Fibroblast of lung (primary cell): ENCODE results near the gene MCOLN2. TPM values are rescaled to one million over a fixed set of nuclear protein-coding genes. Genes with fewer than 3 reads are reported as not detected.

ENCODE experiments used
- DNase-seq, 2 donors: peaks; one replicate each; pipeline versions ENCODE4 v3.0.0 to v3.0.0-alpha.2; 2010; ENCODE audit warnings: low read depth in 2 of 2
- H2AFZ ChIP-seq: 2 replicates; pipeline ENCODE4 v1.5.1; 2012; ENCODE audit warnings: low read length, control low read depth, inconsistent platforms
- H3K27ac ChIP-seq: 2 replicates; pipeline ENCODE4 v1.5.1; 2011; ENCODE audit warnings: low read length, control low read depth; ENCODE audit not compliant: insufficient read depth
- H3K27me3 ChIP-seq: 2 replicates; pipeline ENCODE4 v1.5.1; 2011; ENCODE audit warnings: mild to moderate bottlenecking, low read length; ENCODE audit not compliant: control insufficient read depth, insufficient read depth
- H3K36me3 ChIP-seq: 2 replicates; pipeline ENCODE4 v1.5.1; 2011; ENCODE audit warnings: low read length; ENCODE audit not compliant: control insufficient read depth, insufficient read depth
- H3K4me1 ChIP-seq: 2 replicates; pipeline ENCODE4 v1.5.1; 2011; ENCODE audit warnings: low read length; ENCODE audit not compliant: control insufficient read depth, insufficient read depth; ENCODE audit errors: extremely low read depth
- H3K4me2 ChIP-seq: 2 replicates; pipeline ENCODE4 v1.5.1; 2011; ENCODE audit warnings: low read length, control low read depth; ENCODE audit not compliant: insufficient read depth; ENCODE audit errors: extremely low read depth
- H3K4me3 ChIP-seq, 4 experiments: fragments of 200-600 bp in 1 of 4; sonication (generic) in 1 of 4; replicated peaks in 1 of 4; 2 replicates each; pipeline ENCODE4 v1.5.1; 2011 to 2016; ENCODE audit warnings: low read length in 4 of 4, low read depth in 3 of 4, mild to moderate bottlenecking in 3 of 4, control low read depth in 2 of 4, inconsistent platforms in 1 of 4, mixed read lengths in 1 of 4; ENCODE audit not compliant: insufficient read depth in 1 of 4; ENCODE audit errors: control extremely low read depth in 1 of 4
- H3K79me2 ChIP-seq: 2 replicates; pipeline ENCODE4 v1.5.1; 2012; ENCODE audit warnings: mild to moderate bottlenecking, low read length, inconsistent platforms; ENCODE audit not compliant: control insufficient read depth, insufficient read depth
- H3K9ac ChIP-seq: 2 replicates; pipeline ENCODE4 v1.5.1; 2011; ENCODE audit warnings: mild to moderate bottlenecking, low read length, control low read depth; ENCODE audit not compliant: insufficient read depth
- H3K9me3 ChIP-seq: 2 replicates; pipeline ENCODE4 v1.5.1; 2012; ENCODE audit warnings: low read depth, low read length; ENCODE audit not compliant: control insufficient read depth, insufficient read depth
- H4K20me1 ChIP-seq: 2 replicates; pipeline ENCODE4 v1.5.1; 2011; ENCODE audit warnings: low read length; ENCODE audit not compliant: control insufficient read depth, insufficient read depth; ENCODE audit errors: extremely low read depth
- CTCF ChIP-seq, 2 donors: IDR thresholded peaks in 1 of 2; conservative IDR thresholded peaks in 1 of 2; 1 replicate in 1 of 2; 2 replicates in 1 of 2; pipeline ENCODE4 v1.5.1; 2011 to 2012; ENCODE audit warnings: low read length in 2 of 2, control low read depth in 1 of 2, inconsistent platforms in 1 of 2, low read depth in 1 of 2, mild to moderate bottlenecking in 1 of 2
- EZH2 ChIP-seq: IDR thresholded peaks from 2 replicates; pipeline ENCODE4 v1.5.1; 2012; ENCODE audit warnings: low read length, control low read depth, mild to moderate bottlenecking; ENCODE audit errors: missing control alignments
- polyA plus RNA-seq, 2 donors: library from polyadenylated mRNA; depleted of rRNA in 1 of 2; stranded (reverse) in 1 of 2; unstranded in 1 of 2; fragments of >200 nt; gene quantifications; 2 replicates each; pipeline ENCODE4 v1.2.1, GENCODE V29; 2011 to 2012; ENCODE audit warnings: missing spikeins in 1 of 2
- total RNA-seq: library from RNA; depleted of rRNA; stranded (reverse); fragments of >200 nt; gene quantifications from 2 replicates; pipeline ENCODE4 v1.2.1, GENCODE V29; 2014

Gene MCOLN2
- total and polyA plus RNA-seq, 2 donors (not counting 1 experiment from before 2014, with no cell fraction given), result 0.44 to 1.5 TPM

- no peak for DNase-seq
- Histone ChIP-seq H3K36me3 (no peaks in the 10 kb centered on the region), H3K4me2 (no peak overlapping the region), H3K27me3 (no peaks in the 10 kb centered on the region), H3K79me2 (no peaks in the 10 kb centered on the region), H4K20me1 (no peaks in the 10 kb centered on the region), H3K27ac (no peak overlapping the region), H3K4me3 (no peak overlapping the region), H3K4me1 (no peaks in the 10 kb centered on the region), H3K9ac (no peak overlapping the region), H3K9me3 (no peaks in the 10 kb centered on the region), H2AFZ (no peak overlapping the region)
- TF ChIP-seq CTCF (conservative IDR thresholded peaks at IDR 0.05 in 1 of 2, IDR thresholded peaks at IDR 0.05 in 1 of 2; ENCODE audit: low read depth in 1 of 2, low read length in 2 of 2), result no peak
- TF ChIP-seq EZH2, result no peak
Measured at GRCh38 chr1:84928979-84929378, 67.9 kb downstream of the MCOLN2 start.

- no peaks in the 10 kb centered on the region for H3K79me2 ChIP-seq
- H3K4me3 ChIP-seq, result no peak overlapping the region
- H2AFZ ChIP-seq, result no peak overlapping the region
- no peak overlapping the region for H3K4me2 ChIP-seq
- no peak for DNase-seq
- H3K4me1 ChIP-seq, result no peaks in the 10 kb centered on the region
- no peaks in the 10 kb centered on the region for H3K27me3 ChIP-seq
- TF ChIP-seq EZH2 (no peak), CTCF (conservative IDR thresholded peaks at IDR 0.05 in 1 of 2, IDR thresholded peaks at IDR 0.05 in 1 of 2; ENCODE audit: low read depth in 1 of 2, low read length in 2 of 2) (no peak)
- no peaks in the 10 kb centered on the region for H3K9me3 ChIP-seq
- no peak overlapping the region for H3K27ac ChIP-seq
- no peak overlapping the region for H3K9ac ChIP-seq
- no peaks in the 10 kb centered on the region for H3K36me3 ChIP-seq
- H4K20me1 ChIP-seq, result no peaks in the 10 kb centered on the region
Measured at GRCh38 chr1:84923317-84923716, 73.6 kb downstream of the MCOLN2 start.

GRCh38 chr1:84920159-84920558 is 76.8 kb downstream of the MCOLN2 start:
- DNase-seq, result no peak
- no peak overlapping the region for H3K4me2 ChIP-seq
- H4K20me1 ChIP-seq, result no peaks in the 10 kb centered on the region
- no peak overlapping the region for H2AFZ ChIP-seq
- no peak for TF ChIP-seq EZH2
- TF ChIP-seq CTCF (conservative IDR thresholded peaks at IDR 0.05 in 1 of 2, IDR thresholded peaks at IDR 0.05 in 1 of 2; ENCODE audit: low read depth in 1 of 2, low read length in 2 of 2), result no peak
- peaks cover 3% of the 10 kb centered on the region for H3K27me3 ChIP-seq
- H3K4me3 ChIP-seq, result no peak overlapping the region
- no peak overlapping the region for H3K27ac ChIP-seq
- H3K79me2 ChIP-seq, result no peaks in the 10 kb centered on the region
- H3K36me3 ChIP-seq, result no peaks in the 10 kb centered on the region
- H3K9ac ChIP-seq, result no peak overlapping the region
- no peaks in the 10 kb centered on the region for H3K4me1 ChIP-seq
- H3K9me3 ChIP-seq, result no peaks in the 10 kb centered on the region
